Ectodermal cell (in vitro differentiated cells): ENCODE measurements around the gene AQP12A.
"Not testable (repeated sequence)": the region's sequence is repeated elsewhere in the genome, so short reads cannot be mapped to it uniquely, and the experiment has no call there.

Experiments used
- H3K27ac ChIP-seq: 2 replicates; pipeline ENCODE4 v1.7.0; 2013; ENCODE audit warnings: mild to moderate bottlenecking, low read depth, low read length; ENCODE audit not compliant: insufficient read depth, poor library complexity, severe bottlenecking
- H3K27me3 ChIP-seq: 2 replicates; pipeline ENCODE4 v1.7.0; 2013; ENCODE audit warnings: mild to moderate bottlenecking, low read length; ENCODE audit not compliant: insufficient read depth, control insufficient read depth, poor library complexity, severe bottlenecking
- H3K36me3 ChIP-seq: one replicate; pipeline ENCODE4 v1.7.0; 2013; ENCODE audit warnings: low read length; ENCODE audit not compliant: control insufficient read depth, insufficient read depth
- H3K4me1 ChIP-seq: one replicate; pipeline ENCODE4 v1.7.0; 2013; ENCODE audit warnings: low read length; ENCODE audit not compliant: control insufficient read depth, insufficient read depth
- H3K4me3 ChIP-seq: 2 replicates; pipeline ENCODE4 v1.7.0; 2013; ENCODE audit warnings: low read depth, low read length, control low read depth; ENCODE audit not compliant: insufficient read depth
- H3K9me3 ChIP-seq: 2 replicates; pipeline ENCODE4 v1.7.0; 2013; ENCODE audit warnings: mild to moderate bottlenecking, low read length, moderate library complexity; ENCODE audit not compliant: control insufficient read depth
- WGBS, 2 experiments: methylation state at CpG; one replicate each; pipeline ENCODE4 v1.1.7; 2013; ENCODE audit warnings: missing lambda C conversion rate in 2 of 2; 5-methylcytosine and 5-hydroxymethylcytosine counted together

The AQP12A gene

DNA sequence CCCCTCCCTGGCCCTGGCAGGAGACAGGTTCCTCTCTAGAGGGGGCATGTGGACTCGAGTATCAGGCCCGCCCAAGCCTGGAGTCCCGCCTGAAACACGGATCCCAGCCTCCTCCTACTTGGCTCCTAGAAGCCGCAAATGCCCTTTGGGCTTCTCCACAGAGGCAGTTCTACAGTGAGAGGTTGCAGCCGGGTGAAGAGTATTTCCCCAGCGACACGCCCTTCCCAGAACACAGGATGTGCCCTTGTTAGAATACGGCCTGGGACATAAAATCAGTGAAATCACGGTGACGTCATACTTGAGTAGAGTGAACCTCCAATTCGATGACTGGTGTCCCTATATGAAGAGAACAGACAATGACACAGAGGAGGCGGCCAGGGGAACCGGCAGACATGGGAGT, 13.6 kb upstream of the AQP12A start:
- not testable (repeated sequence) for H3K27me3 ChIP-seq, H3K36me3 ChIP-seq, H3K27ac ChIP-seq, H3K9me3 ChIP-seq, H3K4me1 ChIP-seq, H3K4me3 ChIP-seq
- WGBS, 2 experiments, result 94 to 97% methylated on average over 4 of the region's 14 CpGs

DNA sequence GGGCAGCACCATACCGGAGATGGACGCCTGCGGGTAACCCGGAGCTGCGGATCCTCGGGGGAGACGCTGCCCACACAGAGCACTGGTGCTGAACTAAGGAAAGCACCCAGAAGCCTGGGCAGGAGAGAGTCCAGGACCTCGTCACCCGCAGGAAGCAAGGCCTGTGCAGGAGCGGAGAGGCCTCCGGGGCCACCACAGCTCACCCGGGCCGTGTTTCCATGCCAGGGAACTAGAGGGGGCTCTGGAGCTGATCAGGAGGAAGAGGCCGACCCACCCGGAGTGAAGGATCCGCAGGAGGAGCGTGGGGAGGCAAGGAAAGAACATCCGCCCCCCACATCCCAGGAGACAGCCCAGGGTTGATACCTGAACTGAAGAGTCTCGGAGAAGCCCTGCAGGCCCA, 12.8 kb upstream of the AQP12A start:
- WGBS, 2 experiments, result no CpG with 5 or more reads among the region's 19 CpGs

DNA sequence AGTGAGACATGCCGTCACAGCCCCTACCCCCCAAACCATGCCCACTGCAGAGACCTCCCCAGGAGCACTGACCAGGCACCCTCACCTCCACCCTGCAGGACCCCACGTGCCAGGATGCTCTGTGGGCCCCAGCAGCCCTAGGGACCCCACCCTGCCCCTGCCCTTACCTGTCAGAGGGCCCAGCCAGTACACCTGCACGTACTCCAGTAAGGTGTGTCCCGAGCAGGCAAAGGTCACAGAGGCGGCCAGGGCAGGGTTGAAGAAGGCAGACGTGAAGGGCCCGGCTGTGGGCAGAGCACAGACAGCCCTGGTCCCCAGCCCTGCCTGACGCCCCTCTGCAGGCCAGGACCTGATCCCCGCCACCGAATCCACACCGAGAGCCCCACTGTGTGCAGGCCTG, 11.5 kb upstream of the AQP12A start:
- H3K27ac ChIP-seq, H3K27me3 ChIP-seq, H3K9me3 ChIP-seq, H3K4me1 ChIP-seq, H3K4me3 ChIP-seq, H3K36me3 ChIP-seq: not testable (repeated sequence)
- 58 to 72% methylated on average over 1 of the region's 11 CpGs for WGBS, 2 experiments

More for the DNA sequence above, 12.8 kb upstream of the AQP12A start:
- H3K27ac ChIP-seq, H3K36me3 ChIP-seq, H3K4me1 ChIP-seq, H3K4me3 ChIP-seq, H3K27me3 ChIP-seq, H3K9me3 ChIP-seq: not testable (repeated sequence)

DNA sequence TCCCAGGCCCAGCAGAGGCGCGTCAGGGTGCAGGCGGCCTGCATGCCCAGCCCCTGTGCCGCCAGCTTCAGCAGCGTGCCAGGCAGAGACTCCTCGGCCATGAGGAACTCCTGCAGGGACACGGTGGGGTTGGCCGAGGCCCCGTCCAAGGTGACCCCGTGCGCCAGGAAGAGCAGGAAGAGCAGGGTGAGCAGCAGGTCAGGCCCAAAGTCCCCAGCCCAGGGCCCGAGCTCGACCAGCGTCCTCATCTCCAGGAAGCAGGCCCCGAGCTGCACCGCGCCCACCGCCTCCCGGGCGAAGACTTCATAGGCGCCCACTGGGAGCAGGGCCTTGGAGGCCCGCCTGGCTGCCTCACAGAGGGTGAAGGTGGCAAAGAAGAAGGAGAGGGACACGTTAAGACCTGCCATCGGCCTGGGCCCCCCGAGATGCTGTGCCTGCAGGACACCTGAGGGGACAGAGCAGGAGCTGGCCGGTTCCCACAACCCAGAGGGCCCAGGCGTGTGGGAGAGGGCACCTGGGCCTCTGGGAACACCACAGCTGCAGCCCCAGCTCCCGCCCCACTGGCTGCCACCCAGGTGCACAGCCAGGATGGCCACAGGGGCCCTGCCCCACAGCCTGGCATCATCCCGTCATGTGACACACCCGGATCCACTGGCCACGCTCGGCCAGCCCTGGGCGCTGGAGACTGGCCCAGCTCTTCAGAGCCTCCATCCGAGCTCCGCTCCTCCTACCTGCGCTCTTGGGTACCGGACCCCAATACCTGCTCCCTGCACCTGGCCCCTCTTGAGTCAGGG, 9.0 kb upstream of the AQP12A start, which contains the start of gene AQP12B:
Gene AQP12B (minus strand): TSS at position 455 of the 794 bp plus-strand sequence. CDS start 48 bp downstream, at position 407.
- H3K27ac ChIP-seq, H3K36me3 ChIP-seq, H3K27me3 ChIP-seq, H3K4me1 ChIP-seq, H3K4me3 ChIP-seq, H3K9me3 ChIP-seq: not testable (repeated sequence)
- 92 to 94% methylated on average over 29 to 30 of the region's 37 CpGs for WGBS, 2 experiments

DNA sequence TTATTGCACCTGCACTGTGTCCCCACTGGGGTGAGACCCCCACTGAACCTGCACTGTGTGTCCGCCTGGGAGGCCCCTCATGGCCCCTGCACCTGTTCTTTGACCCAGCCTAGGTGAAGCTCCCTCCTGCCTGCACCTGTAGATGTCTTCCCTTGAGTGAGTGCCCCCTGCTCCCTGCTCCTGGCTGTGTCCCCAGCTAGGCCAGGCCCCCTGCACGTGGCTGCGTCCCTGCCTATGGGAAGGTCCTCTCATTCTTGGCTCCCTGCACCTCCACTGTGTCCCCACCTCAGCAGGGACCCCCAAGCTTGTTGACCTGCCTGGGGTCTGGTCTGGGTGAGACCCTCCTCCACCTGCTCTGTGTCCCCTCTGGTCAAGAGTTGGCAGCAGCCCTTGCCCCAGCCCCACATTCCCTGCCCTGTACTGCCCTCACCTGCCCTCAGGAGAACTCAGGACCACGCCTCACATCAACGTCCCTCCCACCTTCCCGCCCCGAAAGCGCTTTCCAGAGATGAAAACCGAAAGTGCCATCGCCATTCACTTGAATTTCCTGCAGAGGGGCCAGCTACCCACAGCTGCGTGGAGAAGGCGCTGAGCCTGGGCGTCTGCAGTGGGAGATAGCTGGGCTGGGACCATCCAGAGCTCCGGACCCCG, 8.2 kb upstream of the AQP12A start:
- not testable (repeated sequence) for H3K9me3 ChIP-seq, H3K4me1 ChIP-seq, H3K27ac ChIP-seq, H3K4me3 ChIP-seq, H3K36me3 ChIP-seq, H3K27me3 ChIP-seq
- WGBS, 2 experiments, result 84 to 90% methylated on average over 4 of the region's 15 CpGs

DNA sequence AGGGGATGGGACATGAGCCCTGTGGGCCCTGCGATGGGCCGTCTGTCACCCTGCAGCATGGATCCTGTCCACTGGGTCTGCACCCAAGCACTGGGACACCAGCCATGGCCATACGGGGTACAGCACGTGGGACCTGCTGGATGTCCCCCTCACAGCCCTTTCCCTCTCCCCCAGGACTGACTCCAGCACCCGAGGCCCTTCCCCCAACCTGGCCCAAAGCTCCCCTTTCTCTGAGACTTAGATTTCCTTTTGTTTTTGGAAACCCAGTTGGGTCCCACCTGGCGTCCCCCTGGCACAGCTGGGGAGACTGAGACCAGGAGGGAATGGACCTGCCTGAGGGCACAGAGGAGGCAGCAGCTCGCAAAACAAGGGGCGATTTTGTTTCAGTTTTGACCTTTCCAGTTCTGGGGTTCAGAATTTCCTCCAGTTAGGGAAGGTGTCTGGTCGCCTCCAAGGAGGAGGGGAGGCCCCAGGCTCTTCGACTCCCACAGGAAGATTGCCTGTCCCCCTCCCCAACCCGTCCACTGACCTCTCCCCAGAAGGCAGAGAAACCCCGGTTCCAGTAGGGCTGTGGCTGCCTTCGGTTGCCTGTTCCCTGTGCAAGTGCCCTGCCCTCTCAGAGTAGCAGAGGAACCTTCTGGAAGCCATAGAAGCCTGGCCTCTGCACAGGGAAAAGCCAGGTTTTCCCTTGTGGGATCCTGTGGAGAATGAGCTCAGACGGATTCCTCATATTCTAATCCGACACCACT, 7.5 kb upstream of the AQP12A start:
- not testable (repeated sequence) for H3K27me3 ChIP-seq, H3K9me3 ChIP-seq, H3K4me1 ChIP-seq, H3K27ac ChIP-seq, H3K4me3 ChIP-seq, H3K36me3 ChIP-seq
- WGBS, 2 experiments, result 91 to 92% methylated on average over 15 of the region's 15 CpGs

DNA sequence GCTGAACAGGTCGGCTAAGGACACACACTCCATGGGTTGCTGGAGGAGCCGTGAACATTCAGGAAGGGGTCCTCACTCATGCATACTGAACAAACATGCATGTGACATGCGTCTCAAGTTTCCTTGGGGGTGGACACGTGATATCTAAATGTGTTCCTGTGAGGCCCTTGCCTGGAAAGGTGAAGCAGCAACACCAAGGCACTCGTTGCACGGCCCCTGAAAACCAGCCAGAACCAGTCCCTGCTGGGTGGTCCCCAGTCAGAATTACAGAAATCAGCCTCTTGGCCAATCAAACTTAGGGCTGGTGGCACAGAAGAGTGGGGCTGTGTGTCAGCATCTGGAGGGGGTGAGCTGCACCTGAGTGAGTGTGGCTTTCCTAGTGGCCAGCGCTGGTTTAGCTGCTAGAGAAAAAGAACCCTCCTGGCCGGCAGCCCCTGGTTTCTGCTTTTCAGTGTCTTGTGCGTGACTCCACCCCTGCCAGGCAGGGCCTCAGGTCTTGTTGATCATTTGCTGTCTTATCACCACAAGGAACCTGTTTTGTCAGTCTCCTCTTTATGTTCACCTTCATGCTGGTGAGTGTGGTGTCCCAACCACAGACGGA, 5.8 kb upstream of the AQP12A start:
- H3K27ac ChIP-seq, result no peak overlapping the region
- no peaks in the 10 kb centered on the region for H3K27me3 ChIP-seq
- no peaks in the 10 kb centered on the region for H3K4me1 ChIP-seq
- WGBS, 2 experiments, result 80 to 83% methylated on average over 10 of the region's 10 CpGs
- no peaks in the 10 kb centered on the region for H3K36me3 ChIP-seq
- H3K4me3 ChIP-seq, result no peak overlapping the region
- H3K9me3 ChIP-seq, result no peaks in the 10 kb centered on the region

DNA sequence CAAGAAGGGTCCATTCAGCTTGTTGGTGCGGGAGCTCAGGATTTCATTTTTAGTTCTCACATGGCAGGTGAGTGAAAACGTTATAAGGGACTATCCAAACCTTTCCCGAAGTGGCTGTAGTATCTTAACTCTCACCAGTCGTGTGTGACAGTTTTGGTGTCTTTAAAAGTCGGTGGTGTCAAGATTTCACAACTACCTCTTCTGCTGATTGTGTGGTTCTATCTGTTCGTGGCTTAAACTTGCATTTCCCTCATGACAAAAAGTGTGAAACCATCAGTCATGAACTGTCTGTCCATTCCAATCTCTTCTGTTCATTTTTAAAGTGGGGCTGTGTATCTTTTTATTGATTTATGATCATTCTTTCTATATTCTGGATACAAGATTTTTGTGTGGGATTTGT, 5.2 kb upstream of the AQP12A start:
- 89 to 90% methylated on average over 6 of the region's 6 CpGs for WGBS, 2 experiments
- Histone ChIP-seq H3K9me3 (no peaks in the 10 kb centered on the region), H3K27ac (no peak overlapping the region), H3K36me3 (no peaks in the 10 kb centered on the region), H3K27me3 (no peaks in the 10 kb centered on the region), H3K4me3 (no peak overlapping the region), H3K4me1 (no peaks in the 10 kb centered on the region)

DNA sequence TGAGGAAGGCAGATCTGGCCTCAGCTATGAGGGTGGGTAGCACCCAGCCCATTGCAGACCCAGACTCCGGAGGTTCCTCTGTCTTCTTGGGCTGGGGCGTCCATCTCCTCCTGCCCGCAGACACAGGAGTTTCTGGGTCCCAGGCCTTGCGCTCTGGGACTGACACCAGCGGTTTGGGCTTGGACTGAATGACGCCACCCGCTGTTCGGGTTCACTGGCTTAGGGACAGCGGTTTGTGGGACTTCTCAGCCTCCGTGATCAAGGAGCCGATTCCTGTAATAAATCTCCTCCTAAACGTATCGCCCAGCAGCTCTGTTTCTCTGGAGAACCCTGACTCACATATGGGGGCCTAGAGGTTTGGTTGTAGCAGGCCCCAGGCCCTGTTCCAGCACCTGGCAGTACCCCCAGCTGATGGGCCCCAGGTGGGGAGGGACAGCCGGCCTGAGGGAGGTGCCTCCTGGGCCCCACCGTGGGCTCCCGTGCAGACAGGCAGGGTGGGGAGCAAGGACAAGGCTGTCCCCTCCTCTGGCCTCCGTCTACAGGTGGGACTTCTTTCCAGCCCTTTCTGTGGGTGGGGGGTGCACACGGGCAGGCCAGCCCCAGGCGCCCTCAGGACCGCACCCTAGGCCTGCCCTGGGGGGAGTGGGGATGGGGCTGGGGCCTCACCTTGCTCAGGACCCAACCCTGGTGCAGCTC, 4.5 kb upstream of the AQP12A start:
- WGBS, 2 experiments, result 91% methylated on average over 20 of the region's 20 CpGs

More for the DNA sequence above, 4.5 kb upstream of the AQP12A start:
- no peaks in the 10 kb centered on the region for H3K4me1 ChIP-seq
- H3K36me3 ChIP-seq, result no peaks in the 10 kb centered on the region
- H3K9me3 ChIP-seq, result no peaks in the 10 kb centered on the region
- H3K27ac ChIP-seq, result no peak overlapping the region
- no peak overlapping the region for H3K4me3 ChIP-seq
- H3K27me3 ChIP-seq, result no peaks in the 10 kb centered on the region
